Measurements from ENCODE around the gene TPCN2.

TPCN2 gene

GRCh38 chr11:69155302-69156234 is 106.8 kb downstream of the TPCN2 start, which contains the start of gene SMIM38:
Gene SMIM38, plus strand, starts transcription at chr11:69155935. Its CDS starts 1,912 bp downstream, at chr11:69157847.
- DNase-seq: no peak

- no peak for DNase-seq
Measured at GRCh38 chr11:69156235-69156639, 107.5 kb downstream of the TPCN2 start.

GRCh38 chr11:69156673-69157155 is 108.0 kb downstream of the TPCN2 start:
- no peak for DNase-seq

- DNase-seq: no peak
Measured at GRCh38 chr11:69157156-69157821, 108.6 kb downstream of the TPCN2 start.

- DNase-seq: no peak
Measured at GRCh38 chr11:69157822-69158231, 109.1 kb downstream of the TPCN2 start.

GRCh38 chr11:69158301-69159149 is 109.8 kb downstream of the TPCN2 start:
- no peak for DNase-seq

- no peak for DNase-seq
Measured at GRCh38 chr11:69159150-69159852, 110.6 kb downstream of the TPCN2 start.

- DNase-seq: no peak
Measured at GRCh38 chr11:69160296-69161116, 111.8 kb downstream of the TPCN2 start.

GRCh38 chr11:69161117-69161407 is 112.3 kb downstream of the TPCN2 start:
- no peak for DNase-seq

GRCh38 chr11:69162505-69162904 is 113.8 kb downstream of the TPCN2 start:
- no peak for DNase-seq

GRCh38 chr11:69163842-69164241 is 115.1 kb downstream of the TPCN2 start:
- DNase-seq: no peak

- no peak for DNase-seq
Measured at GRCh38 chr11:69164824-69165223, 116.1 kb downstream of the TPCN2 start.

GRCh38 chr11:69165775-69166174 is 117.0 kb downstream of the TPCN2 start:
- DNase-seq: no peak

GRCh38 chr11:69166218-69167115 is 117.7 kb downstream of the TPCN2 start:
- DNase-seq: no peak

- DNase-seq: no peak
Measured at GRCh38 chr11:69167130-69167915, 118.6 kb downstream of the TPCN2 start.

GRCh38 chr11:69167916-69168691 is 119.4 kb downstream of the TPCN2 start:
- DNase-seq: no peak

GRCh38 chr11:69169479-69169878 is 120.7 kb downstream of the TPCN2 start:
- no peak for DNase-seq

- no peak for DNase-seq
Measured at GRCh38 chr11:69170704-69171103, 122.0 kb downstream of the TPCN2 start.
